IMR-90 (cell line): ENCODE results near the gene CORO1C. TPM values are rescaled to one million over a fixed set of nuclear protein-coding genes. Genes with fewer than 3 reads are reported as not detected.

Experiments used
- ATAC-seq: fragments of 200-7000 bp; cut with Tn5 transposase; 2 replicates; pipeline ENCODE4 v1.9.1; 2020; ENCODE audit warnings: low read depth, mild to moderate bottlenecking, moderate library complexity
- BruUV-seq: library from RNA; stranded (reverse); fragments of 400-500 nt; replicated peaks from 2 replicates; lab custom pipeline; 2021; lab: Mats Ljungman, UMichigan
- CTCF ChIA-PET: fragments of 300-600 bp; formaldehyde crosslinking; extraction: SDS; loops from one replicate; lab custom pipeline; 2021; ENCODE audit warnings: antibody characterized with exemption; lab: Yijun Ruan, JAX
- POLR2A ChIA-PET: fragments of 300-600 bp; sonication (Branson Sonifier 250); formaldehyde crosslinking; loops from one replicate; lab custom pipeline; 2022; ENCODE audit warnings: antibody characterized with exemption; ENCODE audit not compliant: unreplicated experiment; lab: Charles Lee
- DNase-seq: peaks from one replicate; pipeline ENCODE4 v3.0.0; 2013
- H2AFZ ChIP-seq: replicated peaks from 2 replicates; pipeline ENCODE3; 2013; ENCODE audit warnings: low read length, mild to moderate bottlenecking; ENCODE audit not compliant: poor library complexity
- H2AK5ac ChIP-seq: 2 replicates; pipeline ENCODE4 v1.6.1; 2013; ENCODE audit warnings: low read depth, low read length, inconsistent platforms
- H2AK9ac ChIP-seq: replicated peaks from 2 replicates; pipeline ENCODE3; 2013; ENCODE audit warnings: mild to moderate bottlenecking, low read depth, low read length, moderate library complexity; ENCODE audit not compliant: poor library complexity
- H2BK120ac ChIP-seq: 2 replicates; pipeline ENCODE4 v1.6.1; 2013; ENCODE audit warnings: low read depth, low read length, inconsistent platforms
- H2BK15ac ChIP-seq: 3 replicates; pipeline ENCODE4 v1.6.1; 2013; ENCODE audit warnings: low read depth, low read length, inconsistent platforms
- H2BK20ac ChIP-seq: 2 replicates; pipeline ENCODE4 v1.6.1; 2013; ENCODE audit warnings: low read depth, mild to moderate bottlenecking, inconsistent platforms, low read length, moderate library complexity
- H2BK5ac ChIP-seq: 2 replicates; pipeline ENCODE4 v1.6.1; 2013; ENCODE audit warnings: mild to moderate bottlenecking, low read depth, low read length, inconsistent platforms; ENCODE audit not compliant: poor library complexity, severe bottlenecking
- H3K14ac ChIP-seq: replicated peaks from 2 replicates; pipeline ENCODE4 v1.6.1; 2013; ENCODE audit warnings: low read depth, low read length, inconsistent platforms
- H3K18ac ChIP-seq: 2 replicates; pipeline ENCODE4 v1.6.1; 2013; ENCODE audit warnings: low read depth, low read length, control low read depth
- H3K23ac ChIP-seq: 2 replicates; pipeline ENCODE4 v1.6.1; 2013; ENCODE audit warnings: low read depth, low read length, inconsistent platforms
- H3K27ac ChIP-seq: 2 replicates; pipeline ENCODE4 v1.5.1; 2013; ENCODE audit warnings: mild to moderate bottlenecking, control low read depth, low read length; ENCODE audit not compliant: insufficient read depth
- H3K27me3 ChIP-seq: 2 replicates; pipeline ENCODE4 v1.6.1; 2013; ENCODE audit warnings: low read length; ENCODE audit not compliant: control insufficient read depth, insufficient read depth
- H3K36me3 ChIP-seq: 2 replicates; pipeline ENCODE4 v1.6.1; 2013; ENCODE audit warnings: low read length, mixed read lengths; ENCODE audit not compliant: control insufficient read depth, insufficient read depth
- H3K4ac ChIP-seq: 2 replicates; pipeline ENCODE4 v1.6.1; 2013; ENCODE audit warnings: low read depth, low read length, inconsistent platforms
- H3K4me1 ChIP-seq: 2 replicates; pipeline ENCODE4 v1.6.1; 2013; ENCODE audit warnings: low read length, mixed read lengths; ENCODE audit not compliant: control insufficient read depth, insufficient read depth
- H3K4me2 ChIP-seq: 2 replicates; pipeline ENCODE4 v1.6.1; 2013; ENCODE audit warnings: low read depth, mild to moderate bottlenecking, control low read depth, low read length, moderate library complexity
- H3K4me3 ChIP-seq: 2 replicates; pipeline ENCODE4 v1.5.1; 2013; ENCODE audit warnings: low read depth, mild to moderate bottlenecking, control low read depth, low read length, moderate library complexity; ENCODE audit not compliant: insufficient read depth
- H3K56ac ChIP-seq: 2 replicates; pipeline ENCODE4 v1.6.1; 2013; ENCODE audit warnings: low read length, inconsistent platforms; ENCODE audit not compliant: insufficient read depth; ENCODE audit errors: extremely low read depth
- H3K79me1 ChIP-seq, 2 experiments: 2 replicates each; pipeline ENCODE4 v1.6.1; 2013; ENCODE audit warnings: low read length in 2 of 2, inconsistent platforms in 1 of 2, low read depth in 1 of 2
- H3K9ac ChIP-seq: 2 replicates; pipeline ENCODE4 v1.6.1; 2013; ENCODE audit warnings: low read depth, low read length, control low read depth
- H3K9me1 ChIP-seq: 2 replicates; pipeline ENCODE4 v1.6.1; 2013; ENCODE audit warnings: low read length, inconsistent platforms; ENCODE audit not compliant: insufficient read depth
- H3K9me3 ChIP-seq: 2 replicates; pipeline ENCODE4 v1.6.1; 2013; ENCODE audit warnings: low read length; ENCODE audit not compliant: control insufficient read depth, insufficient read depth
- H4K20me1 ChIP-seq: 2 replicates; pipeline ENCODE4 v1.6.1; 2013; ENCODE audit warnings: low read length, inconsistent platforms; ENCODE audit not compliant: insufficient read depth
- H4K5ac ChIP-seq: 2 replicates; pipeline ENCODE4 v1.6.1; 2013; ENCODE audit warnings: mild to moderate bottlenecking, low read depth, low read length, control low read depth
- H4K8ac ChIP-seq, 2 experiments: 2 replicates each; pipeline ENCODE4 v1.6.1; 2013; ENCODE audit warnings: low read depth in 2 of 2, low read length in 2 of 2, control low read depth in 1 of 2, inconsistent platforms in 1 of 2
- H4K91ac ChIP-seq: 2 replicates; pipeline ENCODE4 v1.6.1; 2013; ENCODE audit warnings: low read depth, low read length, inconsistent platforms; ENCODE audit not compliant: insufficient read depth
- BHLHE40 ChIP-seq: fragments of 150-350 bp; IDR thresholded peaks from 2 replicates; pipeline ENCODE4 v1.6.1; 2016; ENCODE audit warnings: mild to moderate bottlenecking, low read depth, low read length
- FOS ChIP-seq: fragments of 150-350 bp; IDR thresholded peaks from 2 replicates; pipeline ENCODE4 v1.6.1; 2016; ENCODE audit warnings: low read depth, low read length
- MAZ ChIP-seq: IDR thresholded peaks from 2 replicates; pipeline ENCODE4 v1.6.1; 2012; ENCODE audit warnings: low read depth, mild to moderate bottlenecking, low read length, improper control_type of control experiment, moderate library complexity, borderline replicate concordance
- MXI1 ChIP-seq: IDR thresholded peaks from 2 replicates; pipeline ENCODE4 v1.6.1; 2012; ENCODE audit warnings: low read depth, mild to moderate bottlenecking, low read length, moderate library complexity, borderline replicate concordance
- RCOR1 ChIP-seq: IDR thresholded peaks from 2 replicates; pipeline ENCODE4 v1.6.1; 2012; ENCODE audit warnings: mild to moderate bottlenecking, low read length, improper control_type of control experiment; ENCODE audit not compliant: insufficient replicate concordance
- WGBS, 2 experiments: methylation state at CpG; one replicate each; pipeline versions ENCODE4 v1.1.5 to v1.1.7; 2013; ENCODE audit warnings: missing lambda C conversion rate in 2 of 2; ENCODE audit not compliant: insufficient read length in 1 of 2; ENCODE audit errors: extremely low coverage in 2 of 2; 5-methylcytosine and 5-hydroxymethylcytosine counted together
- dilution Hi-C: fragments of 300-500 bp; cut with HindIII; formaldehyde crosslinking; loops from one replicate; pipeline ENCODE4 v1.14.3; 2018; ENCODE audit warnings: low sequenced_read_pairs; ENCODE audit not compliant: unreplicated experiment
- in situ Hi-C: fragments of 300-500 bp; cut with MboI; formaldehyde crosslinking; loops from 3 replicates; pipeline ENCODE4 v1.14.3; 2019; ENCODE audit warnings: low sequenced_read_pairs, inconsistent platforms, mixed read lengths
- intact Hi-C: fragments of 100-400 bp; cut with micrococcal nuclease; formaldehyde crosslinking; loops from 2 replicates; pipeline ENCODE4 v1.10.0; 2022
- polyA plus RNA-seq, 3 experiments: library from polyadenylated mRNA; depleted of rRNA; stranded (reverse); fragments of >200 nt; gene quantifications; 2 replicates each; pipeline ENCODE4 v1.2.3, GENCODE V29; 2012; ENCODE audit warnings: low replicate concordance in 1 of 3
- total RNA-seq: library from RNA; depleted of rRNA; stranded (reverse); fragments of >200 nt; gene quantifications from 2 replicates; pipeline ENCODE4 v1.2.3, GENCODE V29; 2012

CORO1C gene
- total and polyA plus RNA-seq, 2 of the 4 experiments (the other 2 are of a cell fraction), result 675 to 1,100 TPM

DNA sequence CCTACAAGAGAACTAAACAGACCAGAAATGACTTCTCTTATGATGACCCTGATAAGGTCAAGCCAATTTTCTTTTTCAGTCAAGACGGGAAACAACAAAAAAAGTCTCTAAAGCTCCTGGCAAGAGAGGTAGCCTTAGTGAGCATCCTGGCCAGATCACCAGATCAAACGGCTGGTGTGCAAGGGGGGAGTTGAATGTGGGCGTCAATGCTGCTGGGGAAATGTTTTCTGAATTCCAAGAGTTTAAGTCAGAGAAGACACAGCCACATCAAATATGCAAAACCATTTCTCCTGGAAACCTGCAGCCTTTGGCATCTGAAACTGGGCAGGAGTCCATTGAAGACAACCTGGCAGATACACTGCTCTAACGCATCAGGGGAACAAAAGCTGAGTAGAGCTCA is 81.6 kb downstream of the CORO1C start:
- Histone ChIP-seq H4K5ac (no peak overlapping the region; the same call in 1 of the 2 replicates), H4K20me1 (peaks cover 57% of the 10 kb centered on the region), H2BK20ac (no peak overlapping the region), H2AK9ac (no peak overlapping the region), H3K4ac (no peak overlapping the region), H3K27ac (peak overlapping the region; percentile 28; the same call in 1 of the 2 replicates), H2BK5ac (peak overlapping the region; percentile 73), H3K27me3 (no peaks in the 10 kb centered on the region), H3K14ac (no peak overlapping the region), H2AK5ac (no peak overlapping the region), H3K18ac (no peak overlapping the region; the same call in 1 of the 2 replicates), H3K9ac (no peak overlapping the region), H3K4me2 (no peak overlapping the region), H3K9me3 (no peaks in the 10 kb centered on the region), H2BK15ac (no peak overlapping the region), H3K56ac (0 out of 2 replicates have a peak overlapping the region, but pooled peaks have one; percentile 31), H3K4me1 (peaks cover 31% of the 10 kb centered on the region), H2BK120ac (no peak overlapping the region), H3K23ac (no peak overlapping the region), H4K8ac (no peak overlapping the region; a peak in 1 of 4 replicates), H3K79me1 (peaks cover 60 to 76% of the 10 kb centered on the region in 2 experiments), H3K4me3 (no peak overlapping the region), H3K36me3 (peaks cover 55% of the 10 kb centered on the region), H4K91ac (no peak overlapping the region), H2AFZ (no peak overlapping the region), H3K9me1 (peaks cover 29% of the 10 kb centered on the region)
- in situ Hi-C loops (loop anchor here (10.0 to 25.0 kb wide), 2 partner anchors 285 to 438 kb away; partner anchors contain the start of genes ALKBH2 and UNG), intact Hi-C loops (loop anchor here (5.0 kb wide), 1 partner anchor 153 kb away; no protein-coding TSS in a partner anchor), dilution Hi-C loops (no loop called here)
- POLR2A ChIA-PET, result no interaction called here
- WGBS, 2 experiments, result no CpG with 5 or more reads among the region's 4 CpGs
- no peak for TF ChIP-seq MAZ
- TF ChIP-seq BHLHE40, result peak; percentile 39; the same call in 1 of the 2 replicates
- TF ChIP-seq MXI1, result 0 out of 2 replicates have a peak, but pooled peaks have one; percentile 24
- TF ChIP-seq FOS, result no peak
- peak; percentile 26 for TF ChIP-seq RCOR1
- DNase-seq (peak; percentile 94), ATAC-seq (peak; percentile 73)
- no TSS peak for BruUV-seq
- CTCF ChIA-PET, result interaction anchor here (1.0 kb wide), 1 partner anchor 15 kb away, joined by 3 read pairs; no protein-coding TSS in a partner anchor
